GM18951 (cell line): ENCODE data around the gene SERF2.

ENCODE experiments used
- POLR2A ChIP-seq: IDR thresholded peaks from 4 replicates; pipeline ENCODE4 v1.6.1; 2011; ENCODE audit warnings: mild to moderate bottlenecking; ENCODE audit not compliant: insufficient read length, insufficient read depth; ENCODE audit errors: extremely low read depth
- in situ Hi-C: fragments of 300-500 bp; cut with MboI; formaldehyde crosslinking; loops from one replicate; pipeline ENCODE4 v1.12.0; 2022; ENCODE audit warnings: low sequenced_read_pairs, mixed read lengths, inconsistent platforms; ENCODE audit not compliant: unreplicated experiment

The SERF2 gene

DNA sequence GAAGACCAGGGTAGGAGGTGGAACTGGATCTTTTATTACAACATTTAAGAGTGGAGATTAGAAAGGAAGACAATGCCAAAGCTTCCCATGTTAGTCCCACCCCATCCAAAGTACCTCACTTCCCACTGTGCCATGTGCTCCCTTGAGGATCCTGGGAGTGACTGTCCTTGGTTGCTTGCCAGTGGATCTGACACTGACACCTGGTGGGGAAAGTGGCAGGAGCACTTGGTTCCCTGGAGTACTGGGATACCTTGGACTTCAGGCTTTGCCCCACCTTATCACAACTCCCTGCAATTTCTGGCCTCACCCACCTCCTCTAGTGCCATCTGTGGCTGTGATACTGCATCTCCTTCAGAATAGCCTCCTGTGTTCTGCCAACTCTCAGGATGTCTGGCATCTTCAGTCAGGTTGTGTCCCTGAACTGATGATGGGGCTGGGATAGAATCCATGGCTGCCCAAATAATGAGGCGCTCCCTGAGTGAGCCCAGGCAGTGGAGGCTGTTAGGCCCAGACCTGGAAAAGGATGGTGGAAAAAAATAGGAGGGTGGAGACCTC, 16.6 kb upstream of the SERF2 start:
- TF ChIP-seq POLR2A = no peak
- in situ Hi-C loops = no loop called here

DNA sequence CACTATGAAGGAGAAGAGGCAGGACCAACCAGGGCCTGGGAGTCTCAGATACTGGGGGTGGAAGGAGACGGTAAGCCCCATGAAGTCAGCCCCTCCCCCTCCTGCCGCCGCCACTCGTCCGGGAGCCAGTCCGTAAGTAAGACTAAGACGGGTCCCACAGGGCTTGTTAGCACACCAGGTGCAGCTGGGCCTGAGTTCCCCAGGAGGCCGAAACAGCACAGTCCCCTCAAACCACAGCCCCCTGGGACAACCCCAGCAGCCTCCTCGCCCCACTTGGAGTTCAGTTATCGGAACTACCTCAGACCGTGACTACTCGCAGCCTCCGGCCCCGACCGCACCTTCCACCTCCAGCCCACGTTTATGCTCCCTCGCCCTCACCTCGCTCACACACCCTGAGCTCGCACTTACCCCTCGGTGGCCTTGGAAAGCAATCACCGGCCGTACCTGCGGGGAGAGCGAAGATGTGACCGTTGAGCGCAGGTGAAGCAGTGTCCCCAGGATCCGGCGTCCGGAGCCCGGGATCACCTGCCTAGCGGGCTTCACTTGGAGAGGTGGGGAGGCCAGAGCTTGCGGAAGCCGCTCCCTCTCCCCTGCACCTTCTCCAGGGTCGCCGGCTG, 15.9 kb upstream of the SERF2 start:
- peak; percentile 34 for TF ChIP-seq POLR2A
- in situ Hi-C loops = no loop called here

DNA sequence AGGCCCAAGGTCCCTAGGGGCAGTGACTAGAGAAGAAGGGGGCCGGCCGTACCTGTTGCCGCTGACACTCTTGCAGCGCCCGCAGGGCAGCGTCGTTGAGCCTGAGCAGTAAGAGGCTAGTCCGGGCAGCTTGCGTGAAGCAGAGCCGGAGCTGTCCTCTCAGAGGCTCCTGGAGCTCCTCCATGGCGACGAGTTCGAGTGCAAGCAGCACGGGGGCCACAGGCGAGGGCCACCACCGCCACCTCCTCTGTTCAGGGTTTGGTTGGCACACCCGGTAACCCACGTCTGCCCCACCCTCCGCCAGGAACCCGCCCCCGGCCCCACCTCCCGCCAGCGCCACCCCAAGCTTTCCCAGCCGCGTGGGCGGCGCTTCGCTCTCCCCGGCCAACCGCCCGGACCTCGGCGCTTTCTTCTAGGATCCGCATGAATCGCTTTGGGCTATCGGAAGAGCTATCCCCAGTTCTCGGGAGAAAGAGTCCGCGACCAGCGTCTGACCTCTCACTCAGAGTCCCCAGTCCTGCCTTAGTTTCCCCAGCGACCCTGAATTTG, 15.3 kb upstream of the SERF2 start, which contains the start of gene ELL3:
ELL3 (minus strand) TSS at position 249 of the 549 bp plus-strand sequence; CDS start at position 184, 65 bp downstream.
- in situ Hi-C loops = no loop called here
- TF ChIP-seq POLR2A = peak; percentile 41

DNA sequence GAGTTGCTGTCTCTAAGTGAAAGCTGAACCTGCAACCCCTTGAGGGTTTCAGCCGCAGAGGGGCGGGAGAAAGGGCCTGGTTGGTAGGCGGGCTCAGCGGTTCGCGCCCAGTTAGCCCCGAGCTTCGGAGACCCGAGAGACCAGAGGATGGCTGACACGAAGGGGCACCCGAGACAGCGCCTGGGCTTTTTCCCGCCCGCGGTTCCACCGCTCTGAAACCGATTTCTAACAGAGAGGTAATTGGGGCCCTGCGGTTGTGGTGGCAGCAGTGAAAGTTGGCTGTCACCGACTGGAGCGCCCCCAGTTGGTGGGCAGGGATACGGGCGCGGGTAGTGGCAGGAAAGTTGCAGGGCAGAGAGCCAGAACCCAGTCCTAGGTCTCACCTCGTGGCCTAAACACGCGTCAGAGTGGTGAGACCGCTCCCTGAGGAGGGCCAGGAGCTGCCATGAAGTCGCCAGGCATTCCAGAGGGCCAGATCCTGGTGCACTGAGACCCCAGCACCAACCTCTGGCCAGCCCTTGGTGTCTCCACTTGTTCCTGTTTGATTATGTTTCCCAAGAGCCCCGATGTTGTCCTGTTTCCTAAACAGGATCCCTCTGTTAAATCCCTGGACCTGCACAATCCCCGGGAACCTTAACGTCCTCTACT, 14.7 kb upstream of the SERF2 start:
- no peak for TF ChIP-seq POLR2A
- in situ Hi-C loops = no loop called here

DNA sequence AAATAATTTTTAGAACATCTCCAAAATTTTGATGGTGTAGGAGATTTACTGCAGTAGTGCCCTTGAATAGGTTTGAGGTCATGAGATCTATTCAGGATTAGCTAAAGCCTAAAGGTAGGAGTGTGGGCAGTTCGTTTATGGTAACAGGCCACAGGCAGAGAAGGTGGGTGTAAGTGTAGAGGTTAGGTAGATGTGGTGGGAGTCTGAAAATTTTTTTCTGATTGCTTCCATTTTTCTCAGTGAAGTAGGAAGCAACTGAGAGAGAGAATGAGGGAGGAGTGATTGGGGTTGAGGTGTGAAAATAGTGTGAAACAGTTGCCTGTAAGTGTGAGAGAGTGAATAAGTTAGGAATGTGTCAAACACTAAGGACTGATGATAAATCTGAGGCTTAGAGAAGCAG, 13.1 kb upstream of the SERF2 start:
- no peak for TF ChIP-seq POLR2A
- in situ Hi-C loops = no loop called here

DNA sequence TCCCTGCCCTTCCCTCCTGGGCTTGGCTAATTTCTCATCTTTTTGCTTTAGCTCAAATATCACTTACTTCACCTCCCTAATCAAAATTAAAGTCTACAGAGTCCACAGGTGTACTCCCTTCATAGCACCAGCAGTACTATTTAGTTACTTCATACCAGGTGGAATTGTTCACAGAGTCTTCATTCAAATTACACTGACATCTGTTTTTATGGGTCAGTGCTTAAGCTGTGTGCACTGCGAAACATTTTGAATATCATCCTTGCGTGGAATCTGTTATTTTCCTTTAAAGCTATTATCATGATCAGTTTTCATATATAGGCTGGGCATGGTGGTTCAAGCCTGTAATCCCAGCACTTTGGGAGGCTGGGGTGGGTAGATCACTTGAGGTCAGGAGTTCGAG, 2.7 kb upstream of the SERF2 start:
- TF ChIP-seq POLR2A = no peak
- in situ Hi-C loops = no loop called here

DNA sequence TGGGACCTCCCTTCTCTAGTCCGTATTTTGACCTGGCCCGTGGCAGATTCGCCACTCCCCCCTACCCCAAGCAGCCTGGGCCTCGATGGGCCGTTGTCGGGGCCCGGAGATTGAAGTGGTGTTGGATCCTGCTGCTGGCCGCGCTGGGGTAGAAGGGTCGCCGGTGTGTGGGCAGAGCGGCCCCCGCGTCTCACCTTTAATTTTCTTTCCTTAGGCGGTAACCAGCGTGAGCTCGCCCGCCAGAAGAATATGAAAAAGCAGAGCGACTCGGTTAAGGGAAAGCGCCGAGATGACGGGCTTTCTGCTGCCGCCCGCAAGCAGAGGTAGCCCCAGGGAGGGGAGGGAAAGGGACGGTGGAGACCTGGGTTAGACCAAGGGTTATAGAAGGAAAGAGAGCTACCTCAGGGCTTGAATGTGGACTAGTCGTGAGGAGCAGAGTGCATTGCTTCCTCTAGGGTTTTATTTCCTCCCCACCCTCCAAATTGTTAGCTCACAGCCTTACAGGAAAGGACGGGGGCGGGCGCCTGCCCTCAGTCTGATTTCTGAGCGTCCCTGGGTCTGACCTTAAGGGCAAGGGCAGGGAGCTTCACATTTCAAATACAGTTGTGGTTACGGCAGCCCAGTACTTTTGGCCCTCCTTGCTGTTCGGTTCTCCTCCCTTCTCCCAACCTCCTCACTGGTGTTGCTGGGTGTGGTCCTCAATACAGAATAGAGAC, 799 bp downstream of the SERF2 start:
- no peak for TF ChIP-seq POLR2A
- in situ Hi-C loops = no loop called here

DNA sequence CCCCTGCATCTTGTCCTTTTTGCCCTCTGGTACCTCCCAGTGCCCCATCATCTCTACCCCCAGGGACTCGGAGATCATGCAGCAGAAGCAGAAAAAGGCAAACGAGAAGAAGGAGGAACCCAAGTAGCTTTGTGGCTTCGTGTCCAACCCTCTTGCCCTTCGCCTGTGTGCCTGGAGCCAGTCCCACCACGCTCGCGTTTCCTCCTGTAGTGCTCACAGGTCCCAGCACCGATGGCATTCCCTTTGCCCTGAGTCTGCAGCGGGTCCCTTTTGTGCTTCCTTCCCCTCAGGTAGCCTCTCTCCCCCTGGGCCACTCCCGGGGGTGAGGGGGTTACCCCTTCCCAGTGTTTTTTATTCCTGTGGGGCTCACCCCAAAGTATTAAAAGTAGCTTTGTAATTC, 1.5 kb downstream of the SERF2 start:
- in situ Hi-C loops = no loop called here
- TF ChIP-seq POLR2A = no peak

DNA sequence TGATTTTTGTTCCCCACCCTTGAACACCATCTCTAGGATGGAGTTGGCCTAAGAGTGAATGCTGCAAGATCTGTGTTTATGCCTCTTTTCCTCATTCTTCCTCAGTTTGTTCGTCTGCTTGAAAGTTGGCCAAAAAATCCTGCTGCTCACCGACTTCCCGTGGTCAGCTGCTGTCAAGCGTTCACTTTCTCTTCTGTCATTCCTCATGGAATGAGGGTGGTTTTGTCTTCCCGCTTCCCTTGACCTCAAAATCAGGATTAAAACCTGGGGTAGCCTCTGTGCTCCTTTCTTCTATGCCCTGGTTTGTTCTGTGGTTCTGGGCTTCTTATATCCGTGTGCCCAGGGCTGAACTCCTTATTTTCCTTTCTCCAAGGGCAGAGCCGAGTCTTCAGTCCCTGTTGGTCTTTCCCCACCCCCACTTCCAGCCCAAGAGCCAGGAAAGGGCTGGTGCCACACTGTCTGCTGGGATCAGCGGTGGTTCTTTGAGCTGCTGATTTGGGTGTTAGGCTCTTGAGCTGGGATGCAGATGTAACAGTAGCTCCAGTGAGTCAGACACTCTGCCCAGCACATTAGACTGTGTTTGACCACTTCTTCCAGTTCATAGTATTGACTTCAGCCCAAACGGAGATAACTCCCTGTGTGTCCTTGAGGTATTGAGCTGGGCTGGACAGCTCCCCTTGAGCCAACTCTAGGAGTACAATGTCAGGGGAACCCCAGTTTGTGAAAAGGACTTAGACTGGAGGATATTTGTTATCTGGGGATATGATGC, 2.3 kb downstream of the SERF2 start:
- peak; percentile 22 for TF ChIP-seq POLR2A
- in situ Hi-C loops = no loop called here

DNA sequence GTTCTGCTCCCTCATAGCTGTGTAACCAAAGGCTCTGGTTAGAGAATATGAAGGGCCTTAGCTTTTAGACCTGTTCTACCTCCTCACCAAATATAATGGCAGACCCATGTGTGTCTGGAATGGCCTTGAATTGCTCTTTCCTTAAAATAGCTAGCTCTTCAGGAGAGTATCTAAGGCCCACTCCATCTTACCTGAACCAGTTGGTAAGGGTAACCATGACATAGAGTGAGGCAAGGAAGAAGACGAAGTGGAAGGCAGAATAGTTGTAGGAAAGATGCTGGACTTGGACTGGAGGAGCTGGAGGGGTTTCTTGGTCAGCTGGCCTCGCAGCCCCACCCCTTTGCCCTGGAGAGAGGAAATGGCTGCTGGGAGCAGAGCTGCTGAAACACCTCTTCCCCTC, 3.1 kb downstream of the SERF2 start:
- TF ChIP-seq POLR2A = no peak
- in situ Hi-C loops = no loop called here

DNA sequence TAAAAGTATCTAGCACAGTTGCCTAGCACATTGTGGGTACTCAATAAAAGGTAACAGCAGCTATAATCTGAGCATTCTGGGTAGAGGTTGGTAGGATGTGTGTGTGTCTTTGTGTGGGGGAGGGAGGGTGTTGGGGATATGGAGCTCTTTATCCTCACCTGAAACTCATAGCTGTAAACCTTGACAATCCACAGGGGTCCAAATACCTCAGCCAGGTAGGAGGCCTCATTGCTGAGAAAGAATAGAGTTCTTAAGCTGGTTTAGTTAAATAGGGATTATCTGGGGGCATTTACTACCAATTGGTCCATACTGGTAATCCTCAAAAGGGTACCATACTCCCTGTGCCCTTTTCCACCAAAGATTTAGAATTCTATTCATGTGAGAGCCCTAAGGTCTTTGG, 3.9 kb downstream of the SERF2 start:
- no peak for TF ChIP-seq POLR2A
- in situ Hi-C loops = no loop called here

DNA sequence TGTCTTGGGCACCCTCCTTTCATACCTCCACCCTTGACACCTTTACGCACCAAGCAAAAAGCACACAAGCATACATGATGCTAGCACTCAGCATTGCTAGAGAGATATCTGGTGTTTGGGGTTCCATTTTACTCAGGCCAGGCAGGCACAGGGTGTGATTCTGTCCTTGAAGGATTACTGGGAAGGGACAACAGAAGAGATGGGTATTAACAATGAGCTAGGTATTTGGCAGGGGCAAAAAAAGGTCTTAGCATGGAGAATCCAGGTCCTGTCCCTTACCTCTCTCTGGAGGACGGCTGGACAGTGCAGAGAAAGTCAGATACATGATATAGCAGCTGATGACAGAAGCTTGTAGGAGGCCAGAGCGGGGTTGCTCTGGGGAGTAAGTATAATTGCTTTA, 4.4 kb downstream of the SERF2 start:
- in situ Hi-C loops = no loop called here
- TF ChIP-seq POLR2A = no peak
